Muscle layer of duodenum (tissue), 2 donors: ENCODE data around the gene SLC1A1.
"Not testable (repeated sequence)": the region's sequence is repeated elsewhere in the genome, so short reads cannot be mapped to it uniquely, and the experiment has no call there.

Experiments
- H3K27ac ChIP-seq: one replicate; pipeline ENCODE4 v1.7.0; 2013; ENCODE audit warnings: mild to moderate bottlenecking, low read length
- H3K27me3 ChIP-seq: one replicate; pipeline ENCODE4 v1.7.0; 2013; ENCODE audit warnings: low read depth, mild to moderate bottlenecking, control low read depth, low read length
- H3K36me3 ChIP-seq, 2 donors: one replicate each; pipeline ENCODE4 v1.7.0; 2013; ENCODE audit warnings: low read length in 2 of 2, control low read depth in 1 of 2, mild to moderate bottlenecking in 1 of 2; ENCODE audit not compliant: insufficient read depth in 2 of 2, control insufficient read depth in 1 of 2
- H3K4me1 ChIP-seq, 2 donors: one replicate each; pipeline ENCODE4 v1.7.0; 2013; ENCODE audit warnings: low read length in 2 of 2, mild to moderate bottlenecking in 2 of 2, control low read depth in 1 of 2, moderate library complexity in 1 of 2; ENCODE audit not compliant: insufficient read depth in 2 of 2, control insufficient read depth in 1 of 2
- H3K4me3 ChIP-seq, 2 donors: one replicate each; pipeline ENCODE4 v1.7.0; 2013; ENCODE audit warnings: low read length in 2 of 2, low read depth in 1 of 2, mild to moderate bottlenecking in 1 of 2
- H3K9me3 ChIP-seq, 2 donors: one replicate each; pipeline ENCODE4 v1.7.0; 2013; ENCODE audit warnings: low read length in 2 of 2, control low read depth in 1 of 2, mild to moderate bottlenecking in 1 of 2; ENCODE audit not compliant: control insufficient read depth in 1 of 2
- donor health status: healthy.

SLC1A1 gene

GRCh38 chr9:4544714-4545113 is 54.4 kb downstream of the SLC1A1 start:
- not testable (repeated sequence) for H3K27ac ChIP-seq, H3K4me3 ChIP-seq, H3K36me3 ChIP-seq, H3K9me3 ChIP-seq, H3K27me3 ChIP-seq, H3K4me1 ChIP-seq

DNA sequence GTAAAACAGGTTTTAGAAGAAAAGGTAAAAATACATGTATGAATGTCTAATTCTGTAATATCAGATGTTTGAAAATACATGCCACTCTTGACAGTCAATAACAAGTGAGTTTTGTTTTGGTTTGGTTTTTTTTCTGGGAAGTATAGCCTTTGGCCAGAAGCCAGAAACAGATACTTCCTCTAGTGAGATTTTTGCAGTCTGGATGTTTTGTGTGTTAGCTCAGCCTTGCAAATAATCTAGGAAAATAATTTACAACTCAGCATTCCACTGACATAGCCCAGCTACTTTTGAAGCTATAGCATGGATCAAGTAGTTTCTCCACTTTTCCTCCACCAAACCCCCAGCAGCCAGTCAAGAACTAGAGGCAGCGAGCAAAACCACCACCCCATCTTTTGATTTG is 56.7 kb downstream of the SLC1A1 start:
- Histone ChIP-seq H3K9me3 (no peaks in the 10 kb centered on the region), H3K4me1 (peaks cover 0 to 23% of the 10 kb centered on the region in 2 donors)

GRCh38 chr9:4548811-4549725 is 58.8 kb downstream of the SLC1A1 start:
- Histone ChIP-seq H3K4me1 (peaks cover 0 to 23% of the 10 kb centered on the region in 2 donors), H3K36me3 (no peaks in the 10 kb centered on the region), H3K27ac (no peak overlapping the region), H3K27me3 (no peaks in the 10 kb centered on the region), H3K9me3 (no peaks in the 10 kb centered on the region), H3K4me3 (no peak overlapping the region)

More for the DNA sequence above, 56.7 kb downstream of the SLC1A1 start:
- Histone ChIP-seq H3K27me3 (no peaks in the 10 kb centered on the region), H3K36me3 (no peaks in the 10 kb centered on the region), H3K4me3 (no peak overlapping the region), H3K27ac (no peak overlapping the region)

GRCh38 chr9:4549751-4550295 is 59.6 kb downstream of the SLC1A1 start:
- Histone ChIP-seq H3K4me3 (no peak overlapping the region), H3K36me3 (no peaks in the 10 kb centered on the region), H3K27me3 (no peaks in the 10 kb centered on the region), H3K27ac (no peak overlapping the region), H3K9me3 (no peaks in the 10 kb centered on the region), H3K4me1 (peaks cover 0 to 23% of the 10 kb centered on the region in 2 donors)

DNA sequence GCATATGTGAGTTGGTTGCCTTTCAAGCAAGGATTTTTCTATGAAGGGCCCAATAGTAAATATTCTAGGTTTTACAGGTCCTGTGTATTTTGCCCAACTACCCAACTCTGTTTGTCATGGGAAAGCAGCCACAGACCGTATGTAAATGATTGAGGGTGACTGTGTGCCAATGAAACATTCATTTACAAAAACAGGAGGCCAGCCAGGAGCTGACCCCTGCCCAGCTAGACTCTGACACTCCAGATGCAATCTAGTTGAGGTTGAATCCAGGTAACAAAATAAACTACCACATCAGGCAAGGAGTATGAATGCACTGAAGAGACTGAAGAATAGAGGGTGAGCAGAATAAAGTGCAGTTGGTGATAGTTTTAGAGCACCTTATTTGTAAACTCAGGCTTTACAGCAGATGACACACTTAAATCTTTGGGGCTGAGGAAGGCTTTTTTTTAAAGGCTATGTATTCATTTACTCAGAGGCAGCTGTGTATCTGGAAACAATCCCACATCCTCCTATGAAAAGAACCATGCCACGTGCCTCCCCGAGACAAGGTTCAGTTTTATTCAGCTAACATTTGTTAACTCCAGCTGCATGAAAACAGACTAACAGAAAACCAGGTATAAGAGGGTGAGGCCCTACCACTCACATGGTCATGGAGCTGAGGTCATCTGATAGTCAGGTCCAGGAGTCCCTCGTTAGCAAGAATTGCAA is 60.7 kb downstream of the SLC1A1 start:
- H3K9me3 ChIP-seq = no peaks in the 10 kb centered on the region
- H3K27me3 ChIP-seq = no peaks in the 10 kb centered on the region
- H3K27ac ChIP-seq = no peak overlapping the region
- H3K4me1 ChIP-seq = peaks cover 0 to 23% of the 10 kb centered on the region in 2 donors
- no peak overlapping the region for H3K4me3 ChIP-seq
- H3K36me3 ChIP-seq = no peaks in the 10 kb centered on the region

GRCh38 chr9:4553951-4554381 is 63.7 kb downstream of the SLC1A1 start:
- no peaks in the 10 kb centered on the region for H3K9me3 ChIP-seq
- peaks cover 0 to 22% of the 10 kb centered on the region in 2 donors for H3K4me1 ChIP-seq
- H3K4me3 ChIP-seq = no peak overlapping the region
- H3K27ac ChIP-seq = no peak overlapping the region
- H3K27me3 ChIP-seq = no peaks in the 10 kb centered on the region
- H3K36me3 ChIP-seq = no peaks in the 10 kb centered on the region

GRCh38 chr9:4555236-4555635 is 65.0 kb downstream of the SLC1A1 start:
- peaks cover 0 to 22% of the 10 kb centered on the region in 2 donors for H3K4me1 ChIP-seq
- no peaks in the 10 kb centered on the region for H3K9me3 ChIP-seq
- no peaks in the 10 kb centered on the region for H3K36me3 ChIP-seq
- H3K27me3 ChIP-seq = no peaks in the 10 kb centered on the region
- no peak overlapping the region for H3K27ac ChIP-seq
- H3K4me3 ChIP-seq = no peak overlapping the region

- Histone ChIP-seq H3K36me3 (no peaks in the 10 kb centered on the region), H3K4me3 (no peak overlapping the region), H3K4me1 (peaks cover 0 to 7% of the 10 kb centered on the region in 2 donors), H3K9me3 (no peaks in the 10 kb centered on the region), H3K27me3 (no peaks in the 10 kb centered on the region), H3K27ac (no peak overlapping the region)
Measured at GRCh38 chr9:4558371-4558998, 68.2 kb downstream of the SLC1A1 start.

DNA sequence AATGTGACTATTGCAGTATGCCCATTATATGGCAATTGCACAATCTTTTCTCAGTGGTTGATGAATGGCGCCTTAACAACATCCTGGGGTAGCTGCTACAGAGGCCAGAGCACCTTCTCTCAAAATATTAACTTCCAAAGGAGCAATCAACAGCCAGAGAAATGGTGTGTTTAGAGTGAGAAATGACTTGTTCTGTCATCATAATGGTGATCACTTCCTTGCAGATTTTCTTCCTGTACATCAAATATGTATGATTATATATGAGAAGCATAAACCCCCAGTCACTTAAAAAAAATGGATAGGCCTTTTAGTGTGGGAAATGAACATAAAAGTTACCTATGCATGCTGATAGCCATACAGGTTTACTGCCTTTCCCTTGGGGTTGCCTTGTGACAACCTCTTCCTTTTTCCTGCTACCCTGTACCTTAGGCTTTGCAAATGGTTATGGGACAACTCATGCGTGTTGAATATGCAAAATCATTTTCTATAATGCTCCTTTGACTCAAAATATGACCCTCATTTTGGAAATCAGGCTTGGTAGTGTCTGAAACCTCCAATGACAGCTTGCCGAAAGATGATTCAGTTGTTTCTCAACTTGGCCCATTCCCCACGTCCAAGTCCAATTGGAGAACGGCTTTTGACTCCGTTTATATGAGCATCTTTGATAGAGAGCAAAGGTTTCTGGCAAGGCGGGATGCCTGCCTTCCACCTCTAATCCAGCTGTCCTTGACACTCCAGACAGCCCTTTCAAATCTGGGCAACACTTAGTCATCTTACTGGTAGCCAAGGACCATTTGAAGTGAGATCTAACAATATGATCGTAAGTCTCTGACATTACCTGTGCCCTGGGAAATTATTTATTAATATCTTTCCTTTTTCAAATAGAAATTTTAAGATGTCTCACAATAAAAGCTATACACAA is 69.3 kb downstream of the SLC1A1 start:
- no peaks in the 10 kb centered on the region for H3K27me3 ChIP-seq
- H3K4me3 ChIP-seq = no peak overlapping the region
- no peaks in the 10 kb centered on the region for H3K36me3 ChIP-seq
- H3K4me1 ChIP-seq = peaks cover 0 to 7% of the 10 kb centered on the region in 2 donors
- no peaks in the 10 kb centered on the region for H3K9me3 ChIP-seq
- no peak overlapping the region for H3K27ac ChIP-seq

- Histone ChIP-seq H3K4me1 (peaks cover 0 to 5% of the 10 kb centered on the region in 2 donors), H3K27ac (no peak overlapping the region), H3K9me3 (no peaks in the 10 kb centered on the region), H3K4me3 (no peak overlapping the region), H3K36me3 (no peaks in the 10 kb centered on the region), H3K27me3 (no peaks in the 10 kb centered on the region)
Measured at GRCh38 chr9:4563105-4563504, 72.8 kb downstream of the SLC1A1 start.
